Nephron (organoid): ENCODE results near the gene RBM14.
A peak's percentile ranks its signal among the peaks of the same experiment; 100 is the strongest.

Experiments
- H3K27ac Mint-ChIP-seq, 3 experiments: 2 replicates each; pipeline ENCODE4 v1.8.0; 2020; ENCODE audit warnings: mixed read lengths in 3 of 3, mild to moderate bottlenecking in 2 of 3, moderate library complexity in 1 of 3
- H3K27me3 Mint-ChIP-seq: 2 replicates; pipeline ENCODE4 v1.8.0; 2021; ENCODE audit warnings: low read depth, mild to moderate bottlenecking, moderate library complexity, mixed read lengths
- H3K36me3 Mint-ChIP-seq: 2 replicates; pipeline ENCODE4 v1.8.0; 2020; ENCODE audit warnings: low read depth, mixed read lengths
- H3K4me1 Mint-ChIP-seq: 2 replicates; pipeline ENCODE4 v1.8.0; 2020; ENCODE audit warnings: mixed read lengths
- H3K4me3 Mint-ChIP-seq, 3 experiments: 2 replicates each; pipeline ENCODE4 v1.8.0; 2020; ENCODE audit warnings: mild to moderate bottlenecking in 3 of 3, mixed read lengths in 3 of 3, moderate library complexity in 2 of 3
- H3K9me3 Mint-ChIP-seq: 2 replicates; pipeline ENCODE4 v1.8.0; 2020; ENCODE audit warnings: mixed read lengths
- TF ChIP-seq, protein P1 (sequence below), 3 experiments: fragments of 200-600 bp; sonication (generic); IDR thresholded peaks; one replicate each; pipeline ENCODE4 v1.5.0; 2021; ENCODE audit warnings: antibody characterized with exemption in 3 of 3; ENCODE audit not compliant: unreplicated experiment in 3 of 3

The RBM14 gene

DNA sequence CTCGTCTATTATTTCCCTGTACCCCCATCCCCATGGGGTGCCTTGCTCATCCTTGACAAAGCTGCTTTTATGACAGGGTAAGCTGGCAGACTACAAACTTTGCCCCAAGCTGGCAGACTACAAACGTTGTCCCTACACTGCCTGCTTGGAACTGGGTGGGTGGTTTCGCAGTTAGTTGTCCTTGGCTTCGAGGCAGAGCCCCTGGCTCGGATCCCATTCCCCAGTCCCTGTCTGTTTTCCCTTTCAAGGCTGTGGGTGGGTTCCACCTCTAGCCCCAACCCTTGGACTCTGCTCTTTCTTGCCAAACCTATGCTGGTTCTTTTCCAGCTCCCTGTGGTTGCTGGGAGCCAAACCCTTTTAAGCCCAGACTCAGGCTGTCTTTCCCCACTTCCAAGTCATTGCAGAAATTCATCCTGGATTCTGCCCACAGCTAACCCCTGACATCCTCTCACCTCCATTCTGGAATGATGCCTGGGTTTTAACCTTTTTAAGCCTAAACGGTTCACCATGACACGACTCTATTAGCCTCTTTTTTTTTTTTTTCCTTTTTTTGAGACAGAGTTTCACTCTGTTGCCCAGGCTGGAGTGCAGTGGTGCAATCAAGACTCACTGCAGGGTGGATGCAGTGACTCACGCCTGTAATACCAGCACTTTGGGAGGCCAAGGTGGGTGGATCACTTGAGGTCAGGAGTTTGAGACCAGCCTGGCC is 9.2 kb upstream of the RBM14 start:
- Mint-ChIP-seq H3K4me3 (no peak overlapping the region), H3K36me3 (peaks cover 20% of the 10 kb centered on the region), H3K4me1 (peaks cover 7% of the 10 kb centered on the region), H3K9me3 (no peaks in the 10 kb centered on the region), H3K27me3 (no peaks in the 10 kb centered on the region), H3K27ac (peak overlapping the region; percentile 13 to 83 (median 78))
- TF ChIP-seq, protein P1, sequence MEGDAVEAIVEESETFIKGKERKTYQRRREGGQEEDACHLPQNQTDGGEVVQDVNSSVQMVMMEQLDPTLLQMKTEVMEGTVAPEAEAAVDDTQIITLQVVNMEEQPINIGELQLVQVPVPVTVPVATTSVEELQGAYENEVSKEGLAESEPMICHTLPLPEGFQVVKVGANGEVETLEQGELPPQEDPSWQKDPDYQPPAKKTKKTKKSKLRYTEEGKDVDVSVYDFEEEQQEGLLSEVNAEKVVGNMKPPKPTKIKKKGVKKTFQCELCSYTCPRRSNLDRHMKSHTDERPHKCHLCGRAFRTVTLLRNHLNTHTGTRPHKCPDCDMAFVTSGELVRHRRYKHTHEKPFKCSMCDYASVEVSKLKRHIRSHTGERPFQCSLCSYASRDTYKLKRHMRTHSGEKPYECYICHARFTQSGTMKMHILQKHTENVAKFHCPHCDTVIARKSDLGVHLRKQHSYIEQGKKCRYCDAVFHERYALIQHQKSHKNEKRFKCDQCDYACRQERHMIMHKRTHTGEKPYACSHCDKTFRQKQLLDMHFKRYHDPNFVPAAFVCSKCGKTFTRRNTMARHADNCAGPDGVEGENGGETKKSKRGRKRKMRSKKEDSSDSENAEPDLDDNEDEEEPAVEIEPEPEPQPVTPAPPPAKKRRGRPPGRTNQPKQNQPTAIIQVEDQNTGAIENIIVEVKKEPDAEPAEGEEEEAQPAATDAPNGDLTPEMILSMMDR (IDR thresholded peaks at IDR 0.05; ENCODE audit: unreplicated experiment in 3 of 3): no peak

DNA sequence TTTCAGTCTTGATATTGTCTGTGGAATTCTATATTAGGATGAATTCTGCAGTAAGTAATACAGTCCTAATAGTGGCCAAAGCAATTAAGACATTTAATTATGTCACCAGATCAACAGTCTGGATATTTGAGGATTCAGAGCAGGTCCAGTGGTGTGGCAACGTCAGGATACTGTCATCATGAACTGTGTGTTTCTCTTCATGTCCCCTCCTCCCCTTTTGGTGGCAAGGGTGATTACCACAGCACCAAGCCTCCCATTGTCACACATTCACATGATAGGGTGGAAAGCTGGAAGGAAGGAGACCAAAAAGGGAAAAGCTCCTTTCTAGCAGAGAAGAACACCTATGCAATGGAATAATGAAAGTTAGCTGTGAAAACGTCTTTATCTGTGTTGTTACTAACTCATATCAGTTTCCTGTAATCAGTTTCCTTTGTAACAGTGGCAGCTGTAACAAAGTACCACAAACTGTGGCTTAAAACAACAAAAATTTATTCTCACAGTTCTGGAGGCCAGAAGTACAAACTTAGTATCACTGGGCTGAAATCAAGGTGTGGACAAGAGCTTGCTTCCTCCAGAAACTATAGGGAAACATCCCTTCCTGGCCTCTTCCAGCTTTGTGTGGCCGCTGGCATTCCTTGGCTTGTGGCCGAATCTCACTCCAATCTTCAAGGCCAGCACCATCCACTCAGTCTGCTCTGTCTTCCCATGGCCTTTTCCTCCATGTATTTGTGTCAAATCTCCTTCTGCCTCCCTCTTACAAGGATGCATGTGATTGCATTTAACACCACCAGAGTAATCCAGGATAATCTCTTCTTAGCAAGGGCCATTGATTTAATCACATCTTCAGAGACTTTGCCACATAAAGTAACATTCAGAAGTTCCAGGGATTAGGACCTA is 6.5 kb upstream of the RBM14 start:
- TF ChIP-seq, protein P1 (IDR thresholded peaks at IDR 0.05; ENCODE audit: unreplicated experiment in 3 of 3): no peak
- H3K36me3 Mint-ChIP-seq: peaks cover 9% of the 10 kb centered on the region

DNA sequence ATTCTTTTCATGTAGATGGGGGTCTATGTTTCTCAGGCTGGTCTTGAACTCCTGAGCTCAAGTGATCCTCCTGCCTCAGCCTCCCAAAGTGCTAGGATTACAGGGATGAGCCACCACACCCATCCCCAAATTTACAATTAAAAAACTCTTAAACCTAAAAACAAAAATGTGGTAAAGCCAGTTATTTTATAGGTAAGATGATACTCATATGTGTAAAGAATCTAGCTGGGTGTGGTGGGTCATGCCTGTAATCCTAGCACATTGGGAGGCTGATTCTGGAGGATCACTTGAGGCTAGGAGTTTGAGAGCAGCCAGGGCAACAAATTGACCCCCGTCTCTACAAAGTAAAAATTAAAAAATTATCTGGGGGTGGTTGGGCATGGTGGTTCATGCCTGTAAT is 4.0 kb upstream of the RBM14 start:
- no peaks in the 10 kb centered on the region for H3K9me3 Mint-ChIP-seq
- H3K27me3 Mint-ChIP-seq: no peaks in the 10 kb centered on the region
- no peak overlapping the region for H3K4me3 Mint-ChIP-seq
- TF ChIP-seq, protein P1 (IDR thresholded peaks at IDR 0.05; ENCODE audit: unreplicated experiment in 3 of 3): no peak
- peak overlapping the region in 1 of 3 experiments; percentile 35 for H3K27ac Mint-ChIP-seq
- no peaks in the 10 kb centered on the region for H3K36me3 Mint-ChIP-seq
- peaks cover 15% of the 10 kb centered on the region for H3K4me1 Mint-ChIP-seq

More for the DNA sequence above, 6.5 kb upstream of the RBM14 start:
- Mint-ChIP-seq H3K4me3 (no peak overlapping the region), H3K9me3 (no peaks in the 10 kb centered on the region), H3K27ac (peak overlapping the region in 1 of 3 experiments; percentile 6), H3K4me1 (peaks cover 6% of the 10 kb centered on the region), H3K27me3 (no peaks in the 10 kb centered on the region)

GRCh38 chr11:66614073-66614472 is 2.4 kb upstream of the RBM14 start:
- no peaks in the 10 kb centered on the region for H3K27me3 Mint-ChIP-seq
- TF ChIP-seq, protein P1 (IDR thresholded peaks at IDR 0.05; ENCODE audit: unreplicated experiment in 3 of 3): no peak

DNA sequence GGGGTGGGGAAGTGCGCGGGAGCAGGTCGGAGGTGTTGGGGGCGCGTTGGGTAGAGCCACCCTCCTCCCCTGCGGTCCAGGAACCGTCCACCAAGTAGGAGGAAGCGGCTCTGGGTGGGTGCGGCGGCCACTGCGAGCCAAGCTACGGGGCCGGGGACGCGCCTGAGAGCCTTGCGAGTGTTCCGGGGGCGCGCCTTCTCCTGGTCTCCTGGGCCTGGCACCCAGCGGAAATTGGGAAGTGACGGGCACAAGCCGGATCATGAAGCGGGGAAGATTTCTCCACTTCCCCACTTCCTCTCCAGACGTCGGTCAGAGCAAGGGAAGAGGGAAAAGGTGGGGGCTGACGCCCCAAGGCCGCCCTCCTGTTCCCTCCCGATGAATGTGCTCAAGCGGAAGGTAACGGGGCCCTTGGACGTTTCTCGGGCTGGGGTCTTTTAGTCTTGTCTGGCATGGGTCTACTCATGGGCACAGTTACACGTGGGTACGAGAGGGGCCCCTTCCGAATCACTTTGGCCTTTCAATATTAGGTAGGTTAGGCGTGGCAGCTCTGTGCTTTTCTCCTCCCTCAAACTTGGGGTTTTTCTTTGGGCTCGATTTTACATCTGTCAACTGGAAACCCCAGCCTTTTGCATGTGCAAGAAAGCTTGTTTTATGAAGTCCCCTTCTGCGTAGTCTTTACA is 865 bp downstream of the RBM14 start:
- peak overlapping the region; percentile 99 for H3K4me3 Mint-ChIP-seq
- H3K4me1 Mint-ChIP-seq: peaks cover 32% of the 10 kb centered on the region
- H3K27me3 Mint-ChIP-seq: no peaks in the 10 kb centered on the region
- TF ChIP-seq, protein P1 (IDR thresholded peaks at IDR 0.05; ENCODE audit: unreplicated experiment in 3 of 3): no peak
- no peaks in the 10 kb centered on the region for H3K9me3 Mint-ChIP-seq
- peaks cover 28% of the 10 kb centered on the region for H3K36me3 Mint-ChIP-seq
- H3K27ac Mint-ChIP-seq: peak overlapping the region; percentile 87 to 99 (median 98)

More at GRCh38 chr11:66614073-66614472, 2.4 kb upstream of the RBM14 start:
- H3K9me3 Mint-ChIP-seq: no peaks in the 10 kb centered on the region
- peak overlapping the region in 1 of 3 experiments; percentile 44 for H3K4me3 Mint-ChIP-seq
- peaks cover 13% of the 10 kb centered on the region for H3K36me3 Mint-ChIP-seq
- H3K27ac Mint-ChIP-seq: no peak overlapping the region
- H3K4me1 Mint-ChIP-seq: peaks cover 29% of the 10 kb centered on the region
